ENCODE data around the gene GRIK4. TPM values are rescaled to one million over a fixed set of nuclear protein-coding genes. Genes with fewer than 3 reads are reported as not detected.

The GRIK4 gene
- polyA plus RNA-seq, 1 of the 3 experiments (the other 2 are of a cell fraction): 0.03 TPM

GRCh38 chr11:120768949-120769348 is 257.4 kb downstream of the GRIK4 start:
- Histone ChIP-seq H3K36me3 (replicated peaks in 1 of 2; ENCODE audit: control insufficient read depth in 1 of 2, insufficient read depth in 2 of 2, low read length in 1 of 2) (no peaks in the 10 kb centered on the region), H3K27ac (ENCODE audit: low read depth in 2 of 2, low read length in 1 of 2) (no peak overlapping the region), H3K4me2 (no peak overlapping the region), H2AFZ (ENCODE audit: low read depth) (no peak overlapping the region), H3K4me3 (ENCODE audit: low read depth in 2 of 2, low read length in 1 of 2) (no peak overlapping the region), H4K20me1 (ENCODE audit: insufficient read depth) (no peaks in the 10 kb centered on the region), H3K4me1 (ENCODE audit: control insufficient read depth in 1 of 2, insufficient read depth in 2 of 2, low read depth in 1 of 2, low read length in 1 of 2) (no peaks in the 10 kb centered on the region; a peak in 1 of 4 replicates), H3K9me3 (no peaks in the 10 kb centered on the region), H3F3A (replicated peaks; ENCODE audit: insufficient read depth) (no peaks in the 10 kb centered on the region), H3K9me2 (no peaks in the 10 kb centered on the region), H3K9ac (no peak overlapping the region), H3K79me2 (ENCODE audit: insufficient read depth) (no peaks in the 10 kb centered on the region), H3K27me3 (ENCODE audit: insufficient read depth) (no peaks in the 10 kb centered on the region)
- ChIA-PET CTCF (interaction anchor here (1.0 to 2.8 kb wide), 2 partner anchors 12 to 33 kb away, joined by 4 to 8 read pairs; no protein-coding TSS in a partner anchor), POLR2A (interaction anchor here (1.2 kb wide), 1 partner anchor 10 kb away, joined by 3 read pairs; no protein-coding TSS in a partner anchor)
- 7% methylated on average over 2 of the region's 2 CpGs for WGBS (ENCODE audit: low lambda C conversion rate)
- TF ChIP-seq GATA2 (CRISPR knock-in tag; IDR thresholded peaks at IDR 0.05) (no peak), MAX (IDR thresholded peaks at IDR 0.05; ENCODE audit: low read depth) (no peak), MXI1 (IDR thresholded peaks at IDR 0.05; ENCODE audit: low read depth, low read length) (no peak), JUND (IDR thresholded peaks at IDR 0.05) (no peak), CTCF (IDR thresholded peaks at IDR 0.05) (no peak), ELF1 (IDR thresholded peaks at IDR 0.05) (no peak), YY1 (IDR thresholded peaks at IDR 0.05; ENCODE audit: low read depth) (no peak), REST (IDR thresholded peaks at IDR 0.05; ENCODE audit: low read depth, low read length) (no peak), POLR2AphosphoS5 (IDR thresholded peaks at IDR 0.05; ENCODE audit: low read depth, low read length) (no peak), FOXJ3 (CRISPR knock-in tag; IDR thresholded peaks at IDR 0.05) (no peak), CHD2 (IDR thresholded peaks at IDR 0.05; ENCODE audit: low read length, partially characterized antibody) (no peak), GABPA (IDR thresholded peaks at IDR 0.05; ENCODE audit: low read depth) (no peak)
- DNase-seq: no peak

- no peak overlapping the region for H3K4me2 ChIP-seq
- no peaks in the 10 kb centered on the region for H3K79me2 ChIP-seq (ENCODE audit: insufficient read depth)
- CTCF ChIA-PET: interaction anchor here (0.9 to 2.8 kb wide), 3 partner anchors 13 to 76 kb away, joined by 3 to 8 read pairs (median 4); no protein-coding TSS in a partner anchor
- H3K36me3 ChIP-seq (replicated peaks in 1 of 2; ENCODE audit: control insufficient read depth in 1 of 2, insufficient read depth in 2 of 2, low read length in 1 of 2): no peaks in the 10 kb centered on the region
- no peaks in the 10 kb centered on the region for H3K27me3 ChIP-seq (ENCODE audit: insufficient read depth)
- H3F3A ChIP-seq (replicated peaks; ENCODE audit: insufficient read depth): no peaks in the 10 kb centered on the region
- no peaks in the 10 kb centered on the region for H4K20me1 ChIP-seq (ENCODE audit: insufficient read depth)
- H2AFZ ChIP-seq (ENCODE audit: low read depth): no peak overlapping the region
- no peaks in the 10 kb centered on the region for H3K9me2 ChIP-seq
- no peaks in the 10 kb centered on the region; a peak in 1 of 4 replicates for H3K4me1 ChIP-seq (ENCODE audit: control insufficient read depth in 1 of 2, insufficient read depth in 2 of 2, low read depth in 1 of 2, low read length in 1 of 2)
- 38% methylated on average over 1 of the region's 1 CpG for whole genome bisulfite sequencing (ENCODE audit: low lambda C conversion rate)
- DNase-seq: no peak
- no peak overlapping the region for H3K27ac ChIP-seq (ENCODE audit: low read depth in 2 of 2, low read length in 1 of 2)
- TF ChIP-seq TCF12 (IDR thresholded peaks at IDR 0.05): no peak
- no peak for TF ChIP-seq REST (IDR thresholded peaks at IDR 0.05; ENCODE audit: low read depth, low read length)
- no peak for TF ChIP-seq MAX (IDR thresholded peaks at IDR 0.05; ENCODE audit: low read depth)
- TF ChIP-seq CHD2 (IDR thresholded peaks at IDR 0.05; ENCODE audit: low read length, partially characterized antibody): no peak
- TF ChIP-seq CTCF (IDR thresholded peaks at IDR 0.05): no peak
- H3K9ac ChIP-seq: no peak overlapping the region
- H3K4me3 ChIP-seq (ENCODE audit: low read depth in 2 of 2, low read length in 1 of 2): no peak overlapping the region
- POLR2A ChIA-PET: interaction anchor here (1.2 kb wide), 1 partner anchor 11 kb away, joined by 3 read pairs; no protein-coding TSS in a partner anchor
- no peaks in the 10 kb centered on the region for H3K9me3 ChIP-seq
These were observed 258.4 kb downstream of the GRIK4 start for GRCh38 chr11:120769906-120770305.

Measured in SK-N-SH (cell line).